Stimulated activated CD4-positive, alpha-beta T cell treated with anti-CD3 and anti-CD28 coated beads, Interleukin-12 subunit alpha, Interleukin-12 subunit beta, amount 100 ng/mL, for 48 hours (primary cell): ENCODE measurements around the gene MDM2.
A peak's percentile ranks its signal among the peaks of the same experiment; 100 is the strongest.
"Not testable (repeated sequence)": the region's sequence is repeated elsewhere in the genome, so short reads cannot be mapped to it uniquely, and the experiment has no call there.

Experiments used
- DNase-seq, 3 donors: peaks; one replicate each; pipeline ENCODE4 v3.0.0-alpha.2; 2020; ENCODE audit warnings: low read depth in 2 of 3, low spot score in 1 of 3

MDM2 gene

DNA sequence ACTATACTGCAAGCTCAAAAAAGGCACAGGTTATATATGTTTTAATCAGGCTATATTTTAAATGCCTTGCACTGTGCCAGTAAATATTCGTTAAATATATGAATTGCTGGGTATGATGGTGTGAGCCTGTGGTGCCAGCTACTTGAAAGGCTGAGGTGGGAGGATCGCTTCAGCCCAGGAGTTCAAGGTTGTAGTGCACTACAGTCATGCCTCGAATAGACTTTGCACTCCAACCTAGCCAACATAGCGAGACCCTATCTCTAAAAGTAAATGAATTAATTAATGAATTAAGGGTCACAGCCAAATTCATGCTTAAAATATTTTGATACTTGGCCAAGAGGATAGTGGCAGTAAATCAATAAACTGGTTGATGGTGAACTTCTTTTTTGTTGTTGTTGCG lies 22.2 kb upstream of the MDM2 start:
- DNase-seq = no peak

DNA sequence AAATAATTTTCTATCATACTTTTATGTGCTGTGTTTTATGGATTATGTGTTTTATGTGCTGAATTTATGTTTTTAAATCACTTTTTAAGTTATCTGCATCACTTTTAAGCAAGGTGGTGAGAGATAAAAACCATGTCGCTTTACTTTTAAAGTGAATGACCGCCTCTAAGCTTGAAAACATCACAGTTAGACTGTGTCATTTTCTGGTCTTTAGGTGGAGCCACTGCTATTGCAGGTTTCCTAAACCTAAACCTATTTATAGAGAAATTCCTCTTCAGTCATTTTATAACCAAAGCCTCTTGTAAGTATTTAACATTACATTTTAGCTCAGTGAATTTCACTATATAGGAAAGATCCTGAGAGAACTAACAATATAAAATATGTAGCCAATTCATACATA lies 21.0 kb upstream of the MDM2 start:
- DNase-seq = no peak

DNA sequence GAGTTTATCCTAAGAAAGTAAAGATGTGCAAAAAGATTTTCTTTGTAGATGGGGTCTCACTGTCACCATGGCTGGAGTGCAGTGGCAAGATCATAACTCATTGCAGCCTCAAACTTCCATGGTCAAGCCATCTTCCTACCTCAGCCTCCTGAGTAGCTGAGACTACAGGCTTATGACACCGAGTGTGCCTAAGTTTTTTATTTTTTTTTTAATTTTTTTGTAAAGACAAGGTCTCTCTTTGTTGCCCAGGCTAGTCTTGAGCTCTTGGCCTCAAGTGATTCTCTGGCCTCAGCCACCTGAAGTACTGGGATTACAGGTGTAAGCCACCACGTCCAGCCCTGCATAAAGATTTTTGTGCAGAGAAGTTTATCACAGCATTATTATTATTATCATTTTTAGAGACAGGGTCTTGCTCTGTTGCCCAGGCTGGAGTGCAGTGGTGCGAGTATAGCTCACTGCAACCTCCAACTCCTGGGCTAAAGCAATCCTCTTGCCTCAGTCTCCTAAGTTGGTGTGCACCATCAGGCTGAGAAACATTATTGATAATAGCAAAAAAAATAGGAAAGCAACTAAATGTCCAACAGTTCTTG lies 19.3 kb upstream of the MDM2 start:
- no peak for DNase-seq

DNA sequence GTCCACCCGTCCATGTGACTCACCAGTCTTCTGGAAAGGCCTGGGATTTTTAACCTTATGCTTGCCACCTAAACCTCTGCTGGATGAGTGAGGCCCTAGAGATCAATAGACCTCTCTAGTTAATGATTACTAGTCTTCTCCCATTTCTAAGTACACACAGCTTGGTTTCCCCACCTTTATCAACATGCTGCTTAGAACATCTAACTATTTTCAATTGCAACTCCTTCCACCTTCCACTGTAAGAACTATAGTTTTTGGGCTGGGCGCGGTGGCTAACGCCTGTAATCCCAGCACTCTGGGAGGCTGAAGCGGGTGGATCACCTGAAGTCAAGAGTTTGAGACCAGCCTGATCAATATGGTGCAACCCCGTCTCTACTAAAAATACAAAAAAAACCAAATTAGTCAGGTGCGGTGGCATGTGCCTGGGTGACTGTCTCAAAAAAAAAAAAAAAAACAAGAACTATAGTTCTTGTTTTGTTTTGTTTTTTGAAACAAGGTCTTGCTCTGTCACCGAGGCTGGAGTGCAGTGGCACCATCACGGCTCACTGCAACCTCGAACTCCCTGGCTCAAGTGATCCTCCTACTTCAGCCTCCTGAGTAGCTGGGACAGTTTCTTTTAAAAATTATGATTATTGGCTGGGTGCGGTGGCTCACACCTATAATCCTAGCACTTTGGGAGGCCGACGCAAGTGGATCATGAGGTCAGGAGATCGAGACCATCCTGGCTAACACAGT lies 18.7 kb upstream of the MDM2 start:
- DNase-seq = no peak

DNA sequence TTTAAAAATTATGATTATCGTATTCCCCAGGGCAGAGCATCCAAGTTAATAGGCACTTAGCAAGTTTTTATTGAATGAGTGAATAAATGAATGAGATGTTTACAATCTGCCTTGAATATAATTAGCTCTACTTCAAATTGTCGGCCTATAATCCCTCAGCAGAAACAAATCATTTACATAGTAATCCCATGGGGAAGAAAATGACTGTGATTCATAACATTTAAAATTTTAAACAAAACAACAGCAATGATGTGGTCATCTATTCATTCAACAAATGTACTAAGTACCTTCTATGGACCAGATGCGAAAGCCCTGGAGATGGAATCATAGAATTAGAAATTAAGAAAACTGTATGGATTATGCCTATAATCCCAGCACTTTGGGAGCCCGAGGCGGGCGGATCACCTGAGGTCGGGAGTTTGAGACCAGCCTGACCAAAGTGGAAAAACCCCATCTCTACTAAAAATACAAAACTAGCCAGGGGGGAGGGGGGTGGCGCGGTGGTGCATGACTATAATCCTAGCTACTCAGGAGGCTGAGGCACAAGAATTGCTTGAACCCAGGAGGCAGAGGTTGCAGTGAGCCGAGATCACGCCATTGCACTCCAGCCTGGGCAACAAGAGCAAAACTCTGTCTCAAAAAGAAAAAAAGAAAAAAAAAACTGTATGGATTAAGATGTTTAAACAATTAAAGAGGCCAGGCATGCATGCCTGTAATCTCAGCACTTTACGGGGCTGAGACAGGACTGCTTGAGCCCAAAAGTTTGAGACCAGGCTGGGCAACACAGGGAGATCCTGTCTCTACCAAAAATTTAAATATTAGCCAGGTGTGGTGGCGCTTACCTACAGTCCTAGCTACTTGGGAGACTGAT lies 17.7 kb upstream of the MDM2 start:
- no peak for DNase-seq

DNA sequence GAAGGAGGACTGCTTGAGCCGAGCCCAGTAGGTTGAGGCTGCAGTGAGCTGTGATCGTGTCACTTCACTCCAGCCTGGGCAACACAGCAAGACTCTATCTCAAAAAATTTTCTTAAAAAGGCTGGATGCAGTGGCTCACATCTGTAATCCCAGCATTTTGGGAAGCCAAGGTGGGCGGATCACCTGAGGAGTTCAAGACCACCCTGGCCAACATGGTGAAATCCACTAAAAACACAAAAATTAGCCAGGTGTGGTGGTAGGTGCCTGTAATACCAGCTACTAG lies 17.1 kb upstream of the MDM2 start:
- no peak for DNase-seq

DNA sequence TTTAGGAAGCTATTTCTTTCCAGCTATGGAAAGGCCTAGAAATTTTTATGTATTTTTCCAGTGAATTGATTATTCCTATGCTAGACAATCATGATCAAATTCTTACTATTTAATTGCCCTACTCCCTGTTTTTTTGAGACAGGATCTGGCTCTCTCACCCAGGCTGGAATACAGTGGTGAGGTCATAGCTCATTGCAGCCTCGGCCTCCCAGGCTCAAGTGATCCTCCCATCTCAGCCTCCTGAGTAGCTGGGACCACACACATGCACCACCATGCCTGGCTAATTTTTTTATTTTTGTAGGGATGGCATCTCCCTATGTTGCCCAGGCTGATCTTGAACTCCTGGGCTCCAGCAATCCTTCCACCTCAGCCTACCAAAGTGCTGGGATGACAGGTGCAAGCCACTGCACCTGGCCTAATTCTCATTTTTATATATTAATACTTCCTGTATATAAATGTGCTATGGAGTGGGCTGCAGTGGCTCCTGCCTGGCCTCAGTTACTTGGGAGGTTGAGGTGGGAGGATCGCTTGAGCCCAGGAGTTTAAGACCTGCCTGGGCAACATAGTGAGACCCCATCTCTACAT lies 16.0 kb upstream of the MDM2 start:
- DNase-seq = no peak

DNA sequence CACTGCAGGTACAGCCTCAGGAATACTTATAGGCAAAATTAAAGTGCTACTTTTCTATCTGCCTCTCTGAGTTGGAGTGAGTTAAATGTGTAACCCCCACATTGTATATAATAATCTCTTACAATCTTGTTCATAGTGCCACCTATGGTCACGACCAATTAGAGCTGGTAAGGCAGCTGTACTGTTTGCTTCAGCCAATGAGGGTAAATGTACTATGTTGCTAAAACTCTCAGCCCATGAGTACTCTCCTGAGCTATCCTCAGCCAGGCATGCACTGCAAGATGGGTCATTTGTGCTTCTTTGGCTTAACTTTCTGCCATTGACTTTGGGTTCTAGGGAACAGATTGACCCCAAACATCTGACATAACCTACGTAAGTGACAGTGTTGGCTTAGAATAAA lies 15.0 kb upstream of the MDM2 start:
- peak in 1 of 3 donors; percentile 17 for DNase-seq

DNA sequence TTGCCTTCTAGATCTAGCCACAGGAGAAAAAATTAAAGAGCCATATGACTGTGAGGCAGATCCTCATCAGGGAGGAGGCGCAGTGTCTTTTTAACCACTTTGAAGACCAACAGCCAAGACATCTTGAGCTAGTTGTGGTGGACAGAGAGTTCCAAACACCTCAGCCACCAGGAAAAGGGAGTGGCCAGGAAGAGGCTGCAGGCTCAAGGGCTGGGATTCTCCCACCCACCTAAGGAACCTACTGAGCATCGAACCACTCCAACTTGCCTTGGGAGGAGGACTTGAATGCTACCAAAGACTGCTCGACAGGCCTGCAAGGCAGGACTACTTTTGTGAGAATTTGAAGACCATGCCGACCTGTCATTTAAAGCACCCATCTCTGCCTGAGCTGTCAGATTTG lies 14.5 kb upstream of the MDM2 start:
- no peak for DNase-seq

DNA sequence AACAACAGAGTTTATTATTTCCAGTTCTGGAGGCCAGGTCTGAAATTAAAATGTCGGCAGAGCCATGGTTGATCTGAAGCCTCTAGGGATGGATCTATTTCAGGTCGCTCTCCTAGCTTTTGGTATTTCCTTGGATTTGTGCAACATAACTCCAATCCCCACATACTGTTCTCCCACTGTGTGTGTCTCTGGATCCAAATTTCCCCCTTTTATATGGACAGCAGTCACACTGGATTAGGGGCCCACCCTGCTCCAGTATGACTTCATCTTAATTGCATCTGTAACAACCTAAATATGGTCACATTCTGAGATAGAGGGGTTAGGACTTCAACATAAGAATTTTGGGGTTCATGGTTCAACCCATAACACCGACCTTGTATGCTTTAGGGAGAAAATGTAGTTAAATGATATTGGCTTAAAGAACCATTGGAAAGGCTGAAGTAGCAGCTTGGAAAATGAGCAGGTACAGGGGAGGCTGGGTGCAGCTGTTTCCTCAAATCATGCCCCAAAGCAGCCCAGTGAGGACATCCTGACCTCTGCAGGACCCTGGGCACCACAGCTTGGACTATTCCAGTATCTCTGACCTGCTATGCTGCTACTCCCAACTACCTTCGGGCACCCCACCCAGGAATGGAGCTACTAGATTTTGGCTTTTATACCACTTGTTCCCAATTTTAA lies 13.9 kb upstream of the MDM2 start:
- no peak for DNase-seq

DNA sequence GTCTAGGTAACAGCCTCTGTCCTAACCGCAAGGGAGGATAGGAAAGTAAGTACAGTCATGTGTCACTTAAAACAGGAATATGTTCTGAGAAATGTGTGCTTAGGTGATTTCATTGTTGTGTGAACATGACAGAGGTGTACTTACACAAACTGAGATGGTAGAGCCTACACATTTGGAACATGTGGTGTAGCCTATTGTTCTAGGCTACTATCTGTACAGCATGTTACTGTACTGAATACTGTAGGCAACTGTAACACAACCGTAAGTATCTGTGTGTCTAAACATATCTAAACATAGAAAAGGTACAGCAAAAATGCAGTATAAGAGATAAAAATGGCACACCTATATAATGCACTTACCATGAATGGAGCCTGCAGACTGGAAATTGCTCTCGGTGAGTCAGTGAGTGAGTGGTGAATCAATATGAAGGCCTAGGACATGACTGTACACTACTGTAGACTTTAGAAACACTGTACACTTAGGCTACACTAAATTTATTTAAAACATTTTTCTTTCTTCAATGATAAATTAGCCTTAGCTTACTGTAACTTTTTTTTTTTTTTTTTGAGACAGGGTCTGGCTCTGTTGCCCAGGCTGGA lies 13.2 kb upstream of the MDM2 start:
- no peak for DNase-seq

DNA sequence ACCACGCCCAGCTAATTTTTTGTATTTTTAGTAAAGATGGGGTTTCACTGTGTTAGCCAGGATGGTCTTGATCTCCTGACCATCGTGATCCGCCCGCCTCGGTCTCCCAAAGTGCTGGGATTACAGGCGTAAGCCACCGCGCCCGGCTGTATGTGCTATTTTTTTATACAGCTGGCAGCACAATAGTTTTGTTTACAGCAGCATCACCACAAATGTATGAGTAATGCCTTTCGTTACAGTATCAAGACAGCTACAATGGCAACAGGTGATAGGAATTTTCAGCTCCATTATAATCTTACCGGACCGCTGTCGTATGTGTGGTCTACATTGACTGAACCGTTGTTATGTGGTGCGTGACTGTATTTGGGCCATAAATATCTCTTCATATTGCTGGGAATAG lies 11.6 kb upstream of the MDM2 start:
- DNase-seq = no peak

DNA sequence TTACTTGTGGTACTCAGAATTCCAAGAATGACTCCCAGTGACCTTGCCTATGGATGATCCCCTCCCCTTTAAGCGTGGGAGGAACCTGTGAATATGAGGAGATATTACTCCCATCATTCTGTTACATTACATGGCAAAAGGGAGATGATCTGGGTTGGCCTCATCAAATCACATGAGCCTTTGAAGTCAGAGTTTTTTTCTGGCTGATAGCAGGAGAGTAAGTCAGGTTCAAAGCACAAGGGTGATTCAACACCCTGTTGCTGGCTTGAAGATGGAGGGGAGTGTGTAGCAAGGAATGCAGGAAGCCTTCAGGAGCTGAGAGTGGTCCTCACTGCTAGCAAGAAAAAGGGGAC lies 9.1 kb upstream of the MDM2 start:
- no peak for DNase-seq

DNA sequence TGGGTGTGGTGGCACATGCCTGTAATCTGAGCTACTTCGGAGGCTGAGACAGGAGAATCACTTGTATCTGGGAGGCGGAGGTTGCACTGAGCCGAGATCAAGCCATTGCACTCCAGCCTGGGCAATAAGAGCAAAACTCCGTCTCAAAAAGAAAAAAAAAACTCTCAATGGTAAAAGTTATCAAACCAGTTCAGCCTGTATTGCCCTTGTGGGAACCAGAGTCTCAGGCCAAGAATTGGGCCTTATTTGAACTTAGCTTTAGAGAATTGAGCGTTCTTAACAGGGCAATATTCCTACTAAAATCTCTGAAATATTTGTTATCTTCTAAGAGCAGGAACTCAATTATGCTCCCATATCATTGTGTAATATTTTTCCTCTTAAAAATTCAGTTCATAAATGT lies 7.7 kb upstream of the MDM2 start:
- no peak for DNase-seq

DNA sequence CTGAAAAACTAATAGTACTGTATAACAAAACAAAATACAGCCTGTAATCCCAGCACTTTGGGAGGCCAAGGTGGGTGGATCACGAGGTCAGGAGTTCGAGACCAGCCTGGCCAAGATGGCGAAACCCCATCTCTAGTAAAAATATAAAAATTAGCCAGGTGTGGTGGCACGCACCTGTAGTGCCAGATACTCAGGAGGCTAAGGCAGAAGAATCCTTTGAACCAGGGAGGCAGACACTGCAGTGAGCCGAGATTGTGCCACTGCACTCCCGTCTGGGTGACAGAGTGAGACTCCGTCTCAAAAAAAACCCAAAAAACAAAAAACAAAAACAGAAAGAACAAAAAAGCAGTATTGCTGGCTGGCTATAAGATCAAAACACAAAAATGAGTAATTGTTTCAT lies 6.9 kb upstream of the MDM2 start:
- DNase-seq = not testable (repeated sequence)

DNA sequence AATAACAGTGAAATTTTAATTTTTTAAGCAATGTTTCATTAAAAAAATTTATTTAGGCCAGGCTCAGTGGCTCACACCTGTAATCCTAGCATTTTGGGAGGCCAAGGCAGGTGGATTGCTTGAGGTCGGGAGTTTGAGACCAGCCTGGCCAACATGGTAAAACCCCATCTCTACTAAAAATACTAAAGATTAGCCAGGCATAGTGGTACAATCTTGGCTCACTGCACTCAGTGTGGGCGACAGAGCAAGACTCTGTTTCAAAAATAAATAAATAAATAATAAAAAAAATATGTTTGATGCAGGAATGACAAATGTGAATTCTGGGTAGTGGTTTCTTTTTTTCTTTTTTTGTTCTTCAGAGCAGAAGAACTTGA lies 5.6 kb upstream of the MDM2 start:
- not testable (repeated sequence) for DNase-seq

DNA sequence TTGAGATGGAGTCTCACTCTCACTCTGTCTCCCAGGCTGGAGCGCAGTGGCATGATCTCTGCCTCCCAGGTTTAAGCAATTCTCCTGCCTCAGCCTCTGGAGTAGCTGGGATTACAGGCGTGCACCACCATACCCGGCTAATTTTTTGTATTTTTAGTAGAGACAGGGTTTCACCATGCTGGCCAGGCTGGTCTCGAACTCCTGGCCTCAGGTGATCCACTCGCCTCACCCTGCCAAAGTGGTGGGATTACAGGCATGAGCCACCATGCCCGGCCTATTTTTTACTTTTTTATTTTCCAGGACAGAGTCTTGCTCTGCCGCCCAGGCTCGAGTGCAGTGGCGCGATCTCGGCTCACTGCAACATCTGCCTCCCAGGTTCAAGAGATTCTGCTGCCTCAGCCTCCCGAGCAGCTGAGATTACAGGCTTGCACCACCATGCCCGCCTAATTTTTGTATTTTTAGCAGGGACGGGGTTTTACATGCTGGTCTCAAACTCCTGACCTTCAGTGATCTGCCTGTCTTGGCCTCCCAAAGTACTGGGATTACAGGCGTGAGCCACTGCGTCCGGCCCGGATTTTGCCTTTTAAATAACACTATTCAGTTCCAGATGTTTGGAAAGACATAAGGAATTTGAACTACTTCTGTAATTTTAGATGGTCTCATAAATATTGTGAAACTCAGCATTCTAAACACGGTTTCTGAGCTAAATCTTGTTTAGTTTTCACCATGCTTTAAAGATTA lies 4.9 kb upstream of the MDM2 start:
- DNase-seq = not testable (repeated sequence)

DNA sequence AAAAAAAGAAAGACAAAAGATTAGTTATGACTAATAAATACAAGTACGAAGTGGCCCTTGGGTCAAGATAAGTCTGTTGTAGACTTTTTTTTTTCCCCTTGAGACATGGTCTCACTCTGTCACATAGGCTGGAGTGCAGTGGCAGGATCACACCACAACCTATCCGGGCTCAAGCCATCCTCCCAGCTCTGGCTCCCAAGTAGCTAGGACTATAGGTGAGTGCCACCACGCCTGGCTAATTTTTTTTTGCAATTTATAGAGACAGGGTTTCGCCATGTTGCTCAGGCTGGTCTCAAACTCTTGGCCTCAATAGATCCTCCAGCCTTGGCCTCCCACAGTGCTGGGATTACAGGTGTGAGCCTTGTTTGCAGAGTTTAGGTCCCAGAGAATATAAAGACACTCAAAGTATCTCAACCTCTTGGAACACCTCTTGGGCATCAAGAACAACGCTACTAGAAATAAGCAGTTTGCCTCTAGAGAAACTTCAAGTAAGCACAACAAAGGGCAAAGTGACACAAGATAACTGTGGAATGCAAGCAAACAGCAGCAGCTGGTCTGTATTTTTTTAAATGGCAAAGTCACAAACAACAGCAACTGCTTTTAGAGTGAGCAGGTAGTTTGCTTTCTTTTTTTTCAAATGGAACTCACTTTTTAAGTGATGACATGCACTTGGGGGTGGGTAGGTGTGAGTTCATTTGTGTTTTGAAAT lies 3.9 kb upstream of the MDM2 start:
- no peak for DNase-seq

DNA sequence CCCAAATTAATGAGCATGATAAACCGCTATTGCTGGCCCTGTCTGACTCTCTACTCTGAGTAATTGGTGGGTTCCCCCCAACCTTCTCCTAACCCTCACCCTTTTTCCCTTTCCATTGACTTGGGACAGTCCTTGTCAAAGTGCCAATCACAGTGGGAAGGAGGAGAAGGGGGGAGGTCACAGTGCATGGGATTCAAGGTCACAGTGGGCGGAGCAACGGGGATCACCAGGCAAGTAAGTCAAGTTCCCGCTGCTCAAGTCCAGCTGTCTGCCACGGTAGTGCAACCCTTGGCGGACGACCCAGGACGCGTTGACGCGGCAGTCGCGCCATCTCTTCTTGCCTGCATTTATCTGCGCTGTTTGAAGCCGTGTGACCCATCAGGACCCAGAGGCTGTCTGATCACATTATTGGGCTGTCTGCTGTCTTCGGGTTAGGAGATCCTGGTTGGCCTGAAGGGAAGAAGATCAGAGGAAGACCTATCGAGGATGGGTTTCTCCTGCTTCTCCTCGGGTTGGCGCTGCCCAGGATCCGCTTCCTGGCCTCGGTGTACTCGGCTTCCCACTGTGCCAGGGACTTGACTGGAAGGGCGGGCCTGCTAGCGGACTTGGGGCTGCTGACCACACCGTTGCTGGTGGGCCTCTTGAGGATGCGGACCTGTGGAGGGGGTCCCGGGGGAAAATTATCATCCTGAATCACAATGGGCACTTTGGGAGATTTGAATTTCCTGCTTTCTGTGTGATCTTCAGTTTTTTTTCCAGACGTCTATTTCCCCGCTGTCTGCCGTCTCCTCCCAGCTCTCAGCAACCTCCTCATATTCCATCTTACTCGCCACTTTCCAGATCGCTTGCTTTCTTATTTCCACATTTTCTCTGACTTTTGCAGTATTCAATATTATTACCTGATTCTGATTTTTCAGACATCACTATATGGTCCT lies 3.1 kb upstream of the MDM2 start:
- no peak for DNase-seq
